C4-2B (cell line): ENCODE data around the gene ACHE.

Experiments
- CTCF ChIP-seq: fragments of 450-650 bp; conservative IDR thresholded peaks from 2 replicates; pipeline ENCODE4 v1.5.1; 2017; ENCODE audit warnings: mild to moderate bottlenecking
- ZFX ChIP-seq: fragments of 450-650 bp; IDR thresholded peaks from 2 replicates; pipeline ENCODE4 v1.6.1; 2017

DNA sequence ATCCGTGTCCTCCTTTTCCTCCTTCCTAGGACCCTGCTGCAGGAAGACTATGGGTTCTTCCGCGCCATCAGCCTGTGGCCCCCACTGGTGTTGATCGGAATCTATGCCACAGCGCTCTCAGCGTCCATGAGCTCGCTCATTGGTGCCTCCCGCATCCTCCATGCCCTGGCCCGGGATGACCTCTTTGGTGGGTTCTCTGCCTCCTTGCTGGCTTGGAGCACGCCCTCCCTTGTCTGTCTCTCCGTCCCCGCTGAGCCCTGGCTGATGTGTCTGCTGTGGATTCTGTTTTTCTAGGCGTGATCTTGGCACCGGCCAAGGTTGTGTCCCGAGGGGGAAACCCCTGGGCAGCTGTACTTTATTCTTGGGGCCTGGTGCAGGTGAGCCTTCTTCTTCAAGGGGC, 35.8 kb downstream of the ACHE start:
- TF ChIP-seq CTCF: no peak
- no peak for TF ChIP-seq ZFX
